HEK293T (cell line): ENCODE data around the gene ALDH4A1.
"Not testable (repeated sequence)": the region's sequence is repeated elsewhere in the genome, so short reads cannot be mapped to it uniquely, and the experiment has no call there.

Experiments
- CTCF ChIA-PET: fragments of 350-600 bp; formaldehyde crosslinking; extraction: SDS; loops from one replicate; lab custom pipeline; 2021; ENCODE audit warnings: antibody characterized with exemption, inconsistent platforms; lab: Yijun Ruan, JAX
- POLR2A ChIA-PET: fragments of 350-600 bp; formaldehyde crosslinking; extraction: SDS; loops from one replicate; lab custom pipeline; 2020; ENCODE audit warnings: antibody characterized with exemption, inconsistent platforms; lab: Yijun Ruan, JAX
- DNase-seq: peaks from one replicate; pipeline ENCODE4 v3.0.0; 2012; ENCODE audit warnings: mixed read lengths; ENCODE audit errors: extremely low spot score
- ARNT ChIP-seq: fragments of 450-650 bp; IDR thresholded peaks from 2 replicates; pipeline ENCODE4 v1.6.1; 2017; ENCODE audit warnings: mild to moderate bottlenecking
- BHLHE40 ChIP-seq: fragments of 450-650 bp; IDR thresholded peaks from 2 replicates; pipeline ENCODE4 v1.6.1; 2016; ENCODE audit warnings: mild to moderate bottlenecking, moderate library complexity, borderline replicate concordance
- CTBP1 ChIP-seq: fragments of 450-650 bp; IDR thresholded peaks from 2 replicates; pipeline ENCODE4 v1.6.1; 2016; ENCODE audit warnings: borderline replicate concordance
- ELF4 ChIP-seq: fragments of 450-650 bp; IDR thresholded peaks from 2 replicates; pipeline ENCODE4 v1.6.1; 2017; ENCODE audit warnings: antibody characterized with exemption
- FOXA1 ChIP-seq: fragments of 450-650 bp; IDR thresholded peaks from 2 replicates; pipeline ENCODE4 v1.6.1; 2016; ENCODE audit warnings: mild to moderate bottlenecking
- FOXK2 ChIP-seq: fragments of 450-650 bp; IDR thresholded peaks from 2 replicates; pipeline ENCODE4 v1.6.1; 2016; ENCODE audit warnings: mild to moderate bottlenecking
- FOXM1 ChIP-seq: fragments of 450-650 bp; IDR thresholded peaks from 2 replicates; pipeline ENCODE4 v1.6.1; 2017; ENCODE audit warnings: mild to moderate bottlenecking, borderline replicate concordance
- HDGF ChIP-seq: fragments of 450-650 bp; IDR thresholded peaks from 2 replicates; pipeline ENCODE4 v1.6.1; 2017; ENCODE audit warnings: antibody characterized with exemption, borderline replicate concordance
- L3MBTL2 ChIP-seq: fragments of 450-650 bp; conservative IDR thresholded peaks from 2 replicates; pipeline ENCODE4 v1.6.1; 2016; ENCODE audit warnings: mild to moderate bottlenecking
- LEF1 ChIP-seq: fragments of 450-650 bp; IDR thresholded peaks from 2 replicates; pipeline ENCODE4 v1.6.1; 2017; ENCODE audit warnings: mild to moderate bottlenecking, borderline replicate concordance
- NFRKB ChIP-seq: fragments of 450-650 bp; IDR thresholded peaks from 2 replicates; pipeline ENCODE4 v1.6.1; 2016; ENCODE audit warnings: mild to moderate bottlenecking, moderate library complexity
- PKNOX1 ChIP-seq: fragments of 450-650 bp; IDR thresholded peaks from 2 replicates; pipeline ENCODE4 v1.6.1; 2016
- SP1 ChIP-seq: fragments of 450-650 bp; IDR thresholded peaks from 2 replicates; pipeline ENCODE4 v1.6.1; 2017
- SUZ12 ChIP-seq: fragments of 450-650 bp; IDR thresholded peaks from 2 replicates; pipeline ENCODE4 v1.6.1; 2016; ENCODE audit warnings: mild to moderate bottlenecking
- TARDBP ChIP-seq: fragments of 450-650 bp; IDR thresholded peaks from 2 replicates; pipeline ENCODE4 v1.6.1; 2016
- ZNF384 ChIP-seq: fragments of 450-650 bp; IDR thresholded peaks from 2 replicates; pipeline ENCODE4 v1.6.1; 2016

The ALDH4A1 gene

GRCh38 chr1:18870957-18871356, 31.4 kb downstream of the ALDH4A1 start:
- DNase-seq: no peak
- CTCF ChIA-PET: no interaction called here
- TF ChIP-seq ELF4 (no peak), FOXM1 (no peak), ARNT (no peak), BHLHE40 (no peak), TARDBP (no peak), ZNF384 (no peak), FOXA1 (no peak), SP1 (no peak), FOXK2 (no peak)
- POLR2A ChIA-PET: no interaction called here

GRCh38 chr1:18870595-18870865, 31.8 kb downstream of the ALDH4A1 start:
- POLR2A ChIA-PET, CTCF ChIA-PET: not testable (repeated sequence)

GRCh38 chr1:18869847-18870594, 32.3 kb downstream of the ALDH4A1 start:
- no peak for DNase-seq
- TF ChIP-seq L3MBTL2 (no peak), TARDBP (no peak), SP1 (no peak), FOXM1 (no peak), HDGF (no peak), PKNOX1 (no peak), FOXA1 (no peak), BHLHE40 (no peak), SUZ12 (no peak), NFRKB (no peak), LEF1 (no peak), ZNF384 (no peak), ARNT (no peak)
- ChIA-PET CTCF (interaction anchor here (1.3 kb wide), 1 partner anchor 273 kb away, joined by 6 read pairs; no protein-coding TSS in a partner anchor), POLR2A (no interaction called here)

More at GRCh38 chr1:18870595-18870865, 31.8 kb downstream of the ALDH4A1 start:
- not testable (repeated sequence) for DNase-seq

GRCh38 chr1:18868801-18869424, 33.4 kb downstream of the ALDH4A1 start:
- TF ChIP-seq PKNOX1 (no peak), CTBP1 (no peak), SP1 (no peak), LEF1 (no peak), HDGF (no peak), BHLHE40 (no peak), FOXK2 (no peak), ARNT (no peak), FOXM1 (no peak), FOXA1 (no peak), L3MBTL2 (no peak), TARDBP (no peak), NFRKB (no peak)
- CTCF ChIA-PET: interaction anchor here (0.6 to 1.3 kb wide), 2 partner anchors 272 to 410 kb away, joined by 3 to 6 read pairs; no protein-coding TSS in a partner anchor
- DNase-seq: no peak
- POLR2A ChIA-PET: no interaction called here

- no peak for DNase-seq
- POLR2A ChIA-PET: no interaction called here
- TF ChIP-seq ELF4: no peak
- no peak for TF ChIP-seq CTBP1
- TF ChIP-seq FOXA1: no peak
- no peak for TF ChIP-seq NFRKB
- CTCF ChIA-PET: no interaction called here
Measured at GRCh38 chr1:18868354-18868753, 34.0 kb downstream of the ALDH4A1 start.

- CTCF ChIA-PET: no interaction called here
- DNase-seq: no peak
- POLR2A ChIA-PET: no interaction called here
- TF ChIP-seq SUZ12: no peak
- TF ChIP-seq FOXK2: no peak
- no peak for TF ChIP-seq ZNF384
Measured at GRCh38 chr1:18866846-18867245, 35.5 kb downstream of the ALDH4A1 start.

- CTCF ChIA-PET: interaction anchor here (1.3 kb wide), 1 partner anchor 9 kb away, joined by 5 read pairs; no protein-coding TSS in a partner anchor
- TF ChIP-seq BHLHE40 (no peak), SUZ12 (no peak), ELF4 (no peak), PKNOX1 (no peak), ZNF384 (no peak), CTBP1 (no peak), TARDBP (no peak)
- POLR2A ChIA-PET: no interaction called here
- DNase-seq: no peak
Measured at GRCh38 chr1:18866314-18866713, 36.0 kb downstream of the ALDH4A1 start.
